GM21390 (cell line): Measurements from ENCODE around the gene CHCHD6.

ENCODE experiments used
- ATAC-seq: cut with Tn5 transposase; IDR thresholded peaks from one replicate; pipeline ENCODE4 v1.9.1; 2021; ENCODE audit not compliant: unreplicated experiment

The CHCHD6 gene

DNA sequence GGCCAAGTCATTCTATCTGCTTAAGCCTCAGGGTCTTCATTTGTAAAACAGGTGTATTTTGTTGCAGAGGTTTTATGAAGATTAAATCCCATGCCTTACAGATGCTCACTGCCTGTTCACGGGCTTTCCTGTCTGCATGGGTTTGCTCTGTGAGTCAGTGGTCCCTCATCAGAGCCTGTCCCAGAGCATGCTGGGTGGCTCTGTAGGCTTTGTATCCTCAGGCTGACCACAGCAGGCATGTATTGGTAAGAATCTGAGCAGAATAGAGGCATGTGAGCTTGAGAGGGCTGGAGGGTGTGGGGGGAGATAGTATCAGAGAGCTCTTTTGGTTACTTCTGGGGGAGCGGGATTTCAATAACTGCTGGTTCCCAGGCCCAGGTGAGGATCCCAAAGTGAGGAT lies 233.5 kb downstream of the CHCHD6 start:
- no peak for ATAC-seq

GRCh38 chr3:126937973-126938372 lies 233.9 kb downstream of the CHCHD6 start:
- ATAC-seq: no peak

DNA sequence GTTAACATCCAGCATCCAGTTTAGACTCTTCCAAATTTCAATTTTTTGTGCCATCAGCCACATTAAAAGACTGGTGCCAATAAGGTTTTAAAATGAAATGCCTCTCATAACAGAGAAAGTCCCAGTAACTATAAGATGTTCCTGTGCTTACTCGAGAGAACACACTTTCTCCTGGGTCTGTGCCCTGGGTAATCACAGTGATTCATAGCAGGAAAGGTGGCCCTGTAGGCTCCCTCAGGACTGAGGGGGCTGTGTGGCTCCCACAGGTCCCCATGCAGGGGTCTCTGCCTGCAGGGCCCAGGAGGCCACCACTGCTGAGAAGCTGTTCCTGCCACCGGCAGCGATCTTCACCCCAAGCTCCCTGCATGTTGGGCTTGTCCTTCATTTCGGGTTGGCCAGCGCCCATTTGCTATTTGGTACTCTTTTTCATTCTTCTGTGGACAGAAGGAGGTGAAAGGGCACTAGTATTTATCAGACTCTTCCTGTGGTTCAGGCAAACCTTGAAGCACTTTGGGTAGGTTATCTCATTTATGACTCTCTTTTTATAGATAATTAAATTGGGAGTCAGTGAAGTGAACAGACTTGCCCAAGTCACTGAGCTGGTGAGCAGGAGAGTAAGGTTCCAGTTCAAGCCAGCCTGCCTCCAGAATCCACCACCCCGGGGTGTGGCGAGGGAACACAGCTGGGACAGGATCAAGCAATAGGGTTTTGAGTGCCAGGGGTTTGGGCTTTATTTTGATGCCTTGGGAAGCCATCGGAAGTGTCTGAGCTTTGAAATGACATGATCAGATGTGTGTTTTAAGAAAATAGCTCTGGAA lies 234.7 kb downstream of the CHCHD6 start:
- no peak for ATAC-seq

- no peak for ATAC-seq
These were observed 235.3 kb downstream of the CHCHD6 start for GRCh38 chr3:126939338-126939718.

- ATAC-seq: no peak
These were observed 235.7 kb downstream of the CHCHD6 start for GRCh38 chr3:126939733-126940132.

DNA sequence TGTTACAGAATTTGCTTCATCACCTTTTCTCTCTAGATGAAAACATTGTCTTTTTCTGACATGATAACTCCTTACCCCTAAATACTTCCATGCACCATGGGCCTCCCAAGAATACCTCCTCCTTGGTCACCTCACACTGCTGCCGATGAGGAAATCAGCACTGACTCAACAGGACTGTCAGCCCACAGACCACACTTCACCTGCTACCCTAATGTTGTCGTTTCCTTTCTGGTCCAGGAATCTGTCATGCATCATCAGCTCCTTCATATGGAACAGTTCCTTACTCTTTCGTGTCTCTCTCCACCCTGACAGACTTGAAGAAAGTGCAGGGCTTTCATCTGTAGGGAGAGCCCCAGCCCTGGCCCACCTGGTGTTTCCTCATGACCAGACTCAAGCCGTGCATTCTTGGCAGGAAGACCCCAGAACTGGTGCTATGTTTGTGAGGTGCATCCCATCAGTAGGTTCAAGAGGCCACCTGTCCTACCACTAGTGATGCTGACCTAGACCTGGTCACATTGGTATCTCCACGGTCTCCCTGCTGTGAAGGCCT lies 237.8 kb downstream of the CHCHD6 start:
- no peak for ATAC-seq

- no peak for ATAC-seq
These were observed 240.3 kb downstream of the CHCHD6 start for GRCh38 chr3:126944089-126944965.

GRCh38 chr3:126945171-126945721 lies 241.2 kb downstream of the CHCHD6 start:
- ATAC-seq: no peak

DNA sequence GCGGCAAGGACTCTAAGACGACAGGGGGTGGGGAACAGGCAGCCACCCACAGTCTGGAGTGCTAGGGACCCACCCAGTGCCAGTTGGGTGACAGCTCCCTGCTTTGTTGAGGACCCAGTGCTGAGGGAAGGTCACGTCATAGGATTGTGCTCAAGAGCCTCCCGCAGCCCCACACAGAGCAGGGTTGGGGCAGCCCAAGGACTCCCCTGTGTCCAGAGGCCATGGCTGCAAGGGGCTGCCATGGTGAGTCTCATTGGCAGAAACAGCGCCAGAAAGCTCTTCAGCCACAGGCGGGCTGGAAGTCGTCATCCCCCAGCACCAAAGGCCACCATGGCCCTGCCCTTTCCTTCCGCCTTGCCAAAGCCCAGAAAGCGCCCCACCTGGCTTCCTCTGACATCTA lies 241.9 kb downstream of the CHCHD6 start:
- no peak for ATAC-seq

DNA sequence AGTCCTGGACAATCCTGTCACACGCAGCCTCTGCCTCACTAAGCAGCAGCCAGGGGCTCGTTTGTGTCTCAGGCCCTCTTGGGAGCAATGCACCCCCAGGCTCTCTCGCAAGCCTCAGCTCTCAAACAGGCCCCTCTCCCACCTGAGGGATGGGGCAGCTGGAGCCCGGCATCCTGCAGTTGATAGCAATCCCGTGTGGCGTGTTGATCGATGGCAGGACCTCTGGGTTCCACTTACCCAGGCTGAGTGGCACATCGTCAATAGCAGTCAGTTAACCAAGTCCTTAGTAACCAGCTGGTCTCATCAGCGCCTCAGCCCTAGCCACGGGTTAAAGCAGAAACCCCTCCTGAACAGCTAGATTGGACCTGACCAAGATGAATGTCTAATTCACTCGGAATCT lies 242.4 kb downstream of the CHCHD6 start:
- no peak for ATAC-seq

DNA sequence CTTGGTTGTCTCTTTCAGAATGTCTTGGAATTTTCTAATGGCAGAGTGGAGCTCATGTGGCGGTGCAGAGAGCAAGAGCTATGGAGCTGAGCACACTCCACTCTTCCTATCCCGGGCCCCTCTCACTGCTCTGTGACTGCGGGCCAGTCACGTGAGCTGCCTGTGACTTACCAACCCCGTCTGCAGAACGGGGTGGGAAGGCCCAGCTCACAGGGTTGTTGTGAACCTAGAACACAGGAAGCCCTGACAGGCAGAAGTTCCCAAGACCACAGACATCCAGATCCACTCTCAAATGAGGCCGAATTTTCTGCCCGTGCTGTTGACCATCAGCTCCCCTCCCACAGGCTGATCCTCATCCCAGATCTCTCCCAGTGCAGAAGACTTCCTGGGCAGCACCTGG lies 243.4 kb downstream of the CHCHD6 start:
- no peak for ATAC-seq

GRCh38 chr3:126948980-126949535 lies 245.0 kb downstream of the CHCHD6 start:
- no peak for ATAC-seq

DNA sequence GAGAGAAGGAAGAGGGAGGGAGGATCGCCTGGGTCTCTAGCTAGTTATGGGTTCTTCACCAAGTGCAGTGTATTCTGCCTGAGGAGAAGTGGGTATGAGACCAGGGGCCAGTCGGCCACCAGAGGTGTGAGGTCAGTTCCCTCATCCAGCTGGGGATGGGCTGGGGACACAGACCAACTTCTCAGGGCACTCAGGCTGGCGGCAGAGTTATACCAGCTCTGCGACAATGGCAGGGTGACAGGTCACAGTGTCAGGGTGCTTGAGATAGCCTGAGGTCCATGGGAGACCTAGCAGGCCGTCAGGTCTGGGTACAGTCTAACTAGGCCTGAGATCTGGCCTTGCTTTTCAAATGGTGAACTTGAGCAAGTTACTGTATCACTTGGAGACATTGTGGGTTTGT lies 247.5 kb downstream of the CHCHD6 start:
- ATAC-seq: no peak

- no peak for ATAC-seq
These were observed 248.4 kb downstream of the CHCHD6 start for GRCh38 chr3:126952261-126952982.

DNA sequence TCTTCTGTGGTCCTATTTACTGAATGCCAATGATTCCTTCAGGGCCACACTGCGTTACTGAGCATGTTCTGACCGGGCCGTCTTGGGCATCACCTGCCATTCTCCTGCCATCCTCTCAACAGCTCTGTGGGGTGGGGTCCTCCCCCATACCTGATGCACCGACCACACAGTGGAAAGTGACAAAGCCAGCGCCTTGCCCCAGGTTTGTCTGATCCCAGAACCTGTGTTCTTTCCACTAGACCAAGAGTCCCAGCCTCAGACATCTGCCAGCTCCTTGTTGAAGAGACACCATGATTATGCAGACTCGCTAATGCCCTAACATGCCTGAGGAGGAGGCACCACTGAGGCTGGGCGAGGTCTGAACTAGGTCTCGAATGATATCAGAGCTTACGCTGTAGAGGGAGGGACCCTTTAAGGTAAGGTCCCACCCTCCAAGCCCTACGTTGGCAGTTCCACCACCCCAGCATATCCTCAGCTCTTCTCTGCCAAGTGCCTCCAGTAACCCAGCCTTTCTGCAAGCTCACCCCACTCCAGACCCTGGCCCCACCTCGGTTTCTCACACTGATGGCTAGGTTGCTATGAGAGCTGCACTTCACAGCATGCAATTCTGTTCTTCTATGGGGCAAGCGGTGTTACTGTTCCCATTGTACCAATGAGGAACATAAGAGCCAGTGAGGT lies 249.1 kb downstream of the CHCHD6 start:
- ATAC-seq: no peak

- peak; percentile 59 for ATAC-seq
These were observed 250.3 kb downstream of the CHCHD6 start for GRCh38 chr3:126954141-126954842.

DNA sequence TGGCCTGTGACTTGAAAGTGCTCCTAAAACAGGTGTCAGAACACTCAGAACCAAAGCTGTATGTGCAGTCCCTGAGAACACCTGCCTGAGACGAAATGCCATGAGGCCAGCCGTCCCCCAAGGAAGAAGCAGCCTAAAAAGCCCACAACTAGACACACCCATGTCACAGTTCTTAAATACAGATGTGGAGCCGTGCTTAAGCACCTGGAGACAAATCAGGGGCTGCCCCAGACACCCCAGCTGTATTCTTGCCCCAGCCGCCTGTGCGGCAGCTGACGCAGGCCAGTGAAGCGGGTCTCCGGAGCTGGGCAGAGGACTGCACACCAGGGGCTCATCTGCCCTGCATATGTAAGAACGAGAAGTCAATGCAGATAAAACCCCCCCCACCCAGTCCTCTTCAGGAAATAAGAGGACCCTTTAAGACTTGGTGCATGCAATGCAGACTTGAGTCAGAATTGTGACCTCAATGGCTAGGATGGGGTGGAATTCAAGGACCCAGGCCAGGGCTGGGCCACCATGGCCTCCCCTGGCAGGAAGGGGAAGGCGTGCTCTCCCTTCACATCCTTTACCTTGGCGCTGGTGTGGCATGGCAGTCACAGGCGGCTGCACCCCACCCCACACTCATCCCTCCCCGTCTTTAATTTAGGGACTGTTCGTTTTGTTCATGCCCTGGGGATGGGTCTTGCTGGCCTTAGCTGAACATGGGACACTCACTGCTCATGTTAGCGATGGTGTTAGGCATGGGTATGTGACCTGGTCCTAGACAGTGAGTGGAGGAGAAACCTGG lies 251.2 kb downstream of the CHCHD6 start:
- ATAC-seq: peak; percentile 78

DNA sequence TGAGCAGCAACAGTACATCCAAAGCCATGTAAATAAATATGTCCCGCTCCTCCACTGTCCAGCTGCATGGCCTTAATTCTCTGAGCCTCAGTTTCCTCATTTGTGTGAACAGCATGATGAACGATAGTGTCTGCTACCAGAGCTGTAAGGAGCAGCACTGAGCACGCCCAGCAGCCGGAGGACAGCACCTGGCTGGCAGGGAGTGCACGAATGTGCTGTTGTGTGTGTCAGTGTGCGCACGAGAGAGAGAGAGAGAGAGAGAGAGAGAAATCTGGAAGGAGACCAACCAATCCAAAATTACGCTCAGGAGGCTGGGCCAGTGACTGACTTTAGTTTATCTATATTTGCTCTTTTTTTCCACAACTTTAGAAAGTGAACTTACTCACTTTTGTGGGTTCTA lies 252.3 kb downstream of the CHCHD6 start:
- no peak for ATAC-seq
